Mucosa of gallbladder (tissue), 1 donor: ENCODE measurements around the gene CYBB. TPM values are rescaled to one million over a fixed set of nuclear protein-coding genes. Genes with fewer than 3 reads are reported as not detected.
"Not testable (repeated sequence)": the region's sequence is repeated elsewhere in the genome, so short reads cannot be mapped to it uniquely, and the experiment has no call there.

ENCODE experiments used
- DNase-seq: peaks from one replicate; pipeline ENCODE4 v3.0.0-alpha.2; 2020; ENCODE audit warnings: low spot score
- total RNA-seq: library from RNA; stranded (reverse); gene quantifications from one replicate; pipeline ENCODE4 v1.2.1, GENCODE V29; 2021
- donor health status: DM: no; HTN: no; CAD: no.

CYBB gene
- 41.8 TPM for total RNA-seq

DNA sequence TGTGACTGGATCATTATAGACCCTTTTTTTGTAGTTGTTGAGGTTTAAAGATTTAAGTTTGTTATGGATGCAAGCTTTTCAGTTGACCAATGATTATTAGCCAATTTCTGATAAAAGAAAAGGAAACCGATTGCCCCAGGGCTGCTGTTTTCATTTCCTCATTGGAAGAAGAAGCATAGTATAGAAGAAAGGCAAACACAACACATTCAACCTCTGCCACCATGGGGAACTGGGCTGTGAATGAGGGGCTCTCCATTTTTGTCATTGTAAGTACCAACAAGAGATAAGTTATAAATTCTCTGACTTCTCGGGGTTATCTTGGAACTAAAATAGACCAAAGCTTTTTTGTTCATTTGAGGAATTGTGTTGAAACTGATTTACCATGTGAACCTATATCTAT is at the start of gene CYBB:
Gene CYBB, plus strand, starts transcription at position 203 of the 400 bp plus-strand sequence. Its CDS starts 19 bp downstream, at position 222.
- DNase-seq, result no peak

DNA sequence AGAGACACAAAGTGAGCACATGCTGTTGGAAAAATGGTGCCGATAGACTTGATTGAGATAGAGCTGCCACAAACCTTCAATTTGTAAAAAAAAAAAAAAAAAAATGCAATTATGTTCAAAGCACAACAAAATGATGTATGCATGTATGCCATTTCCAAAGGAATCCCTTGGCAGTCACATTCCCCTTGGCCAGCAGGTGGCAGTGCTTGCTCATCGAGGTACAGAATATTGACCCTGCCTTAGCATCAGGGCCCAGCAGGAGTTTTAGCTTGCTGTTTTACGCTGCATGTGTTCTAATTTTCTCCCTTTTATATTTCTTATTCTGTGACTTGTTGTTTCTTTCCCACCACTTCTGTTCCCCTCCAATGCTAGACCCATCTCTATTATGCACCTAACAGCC is 34.5 kb upstream of the CYBB start:
- peak; percentile 81 for DNase-seq

DNA sequence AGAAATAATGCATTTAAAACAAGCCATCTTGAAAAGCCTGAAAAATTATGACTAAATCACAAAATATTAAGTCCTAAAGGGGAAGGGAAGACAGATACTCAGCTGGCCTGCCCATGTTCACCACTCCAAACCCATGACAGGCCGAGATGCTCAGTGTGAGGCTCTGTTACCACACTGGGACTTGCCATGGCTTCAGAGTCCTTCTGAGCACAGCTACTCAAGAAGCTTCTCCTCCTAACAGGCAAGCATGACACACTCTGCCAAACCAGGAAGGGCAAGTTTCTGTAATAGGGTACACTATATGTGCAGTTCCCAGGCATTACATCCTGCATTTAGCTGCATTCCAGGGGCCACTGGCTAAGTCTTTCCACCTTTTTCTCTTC is 34.0 kb upstream of the CYBB start:
- no peak for DNase-seq

DNA sequence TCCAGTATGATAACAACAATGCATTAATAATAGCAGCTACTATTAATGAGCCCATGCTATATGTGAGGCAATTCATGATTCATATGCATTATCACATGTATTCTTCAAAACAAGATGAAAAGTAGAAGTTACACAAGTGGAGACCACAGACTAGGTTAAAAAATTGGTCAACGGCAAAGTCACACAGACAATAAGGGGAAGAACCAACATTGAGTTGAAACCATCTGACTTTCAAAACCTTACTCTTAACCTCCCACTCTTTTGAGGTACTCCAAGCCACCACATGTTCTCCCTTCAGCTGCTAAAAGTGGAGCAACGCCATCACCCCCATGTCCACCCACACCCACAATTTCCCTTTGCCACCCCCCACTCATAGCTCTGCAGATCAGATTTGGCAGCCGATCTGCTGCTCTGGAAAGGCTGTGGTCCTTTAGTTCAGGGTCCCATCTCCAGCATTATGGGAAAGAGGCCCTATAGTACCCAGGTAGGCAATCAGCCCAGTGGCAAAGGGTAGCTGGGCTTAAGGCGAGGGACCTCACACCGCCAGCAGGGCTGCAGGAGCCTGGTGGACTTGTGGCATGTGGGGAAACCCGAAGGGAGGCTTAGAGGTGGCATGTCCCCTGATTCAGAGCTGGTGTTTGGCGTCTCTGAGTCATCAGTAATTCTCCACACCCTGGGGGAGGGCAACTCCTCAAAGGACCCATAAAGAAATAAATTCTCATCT is 33.5 kb upstream of the CYBB start:
- DNase-seq, result no peak

DNA sequence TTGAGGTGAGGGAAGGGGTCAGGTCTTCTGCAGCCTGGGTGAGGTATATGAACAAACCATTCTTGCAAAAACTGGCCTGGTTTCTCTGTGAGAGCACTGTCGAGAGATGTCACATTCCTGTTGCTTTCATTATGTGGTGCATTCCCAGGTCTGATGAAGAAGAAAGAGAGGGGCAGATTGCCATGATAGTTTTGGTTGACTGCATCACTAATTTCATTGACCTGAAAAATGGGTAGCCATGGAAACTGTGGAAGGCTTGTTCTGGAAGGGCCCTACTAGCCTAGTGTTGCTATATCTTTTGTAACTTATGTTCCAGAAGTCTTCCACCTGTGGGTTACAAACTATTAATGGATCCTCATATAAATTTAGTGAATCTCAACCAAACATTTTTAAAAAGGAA is 32.9 kb upstream of the CYBB start:
- DNase-seq, result no peak

DNA sequence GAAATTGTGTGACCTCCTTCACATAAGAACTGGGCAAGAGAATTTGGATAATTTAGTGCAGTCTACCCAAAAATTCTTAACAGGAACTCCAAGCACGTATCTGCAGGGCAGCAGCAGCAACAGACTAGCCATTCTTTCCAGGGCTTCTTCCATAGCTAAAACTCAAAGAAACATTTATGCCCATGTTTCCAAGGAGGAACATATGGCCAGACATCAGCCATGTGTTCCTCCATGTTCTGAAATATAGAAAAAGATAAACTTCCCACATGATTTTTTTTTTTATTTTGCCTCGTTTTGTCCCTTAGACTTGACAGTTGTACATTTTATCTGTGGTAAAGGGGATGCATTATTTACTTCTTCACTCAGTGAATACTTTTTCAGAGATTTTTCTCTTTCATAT is 27.6 kb upstream of the CYBB start:
- DNase-seq, result no peak

DNA sequence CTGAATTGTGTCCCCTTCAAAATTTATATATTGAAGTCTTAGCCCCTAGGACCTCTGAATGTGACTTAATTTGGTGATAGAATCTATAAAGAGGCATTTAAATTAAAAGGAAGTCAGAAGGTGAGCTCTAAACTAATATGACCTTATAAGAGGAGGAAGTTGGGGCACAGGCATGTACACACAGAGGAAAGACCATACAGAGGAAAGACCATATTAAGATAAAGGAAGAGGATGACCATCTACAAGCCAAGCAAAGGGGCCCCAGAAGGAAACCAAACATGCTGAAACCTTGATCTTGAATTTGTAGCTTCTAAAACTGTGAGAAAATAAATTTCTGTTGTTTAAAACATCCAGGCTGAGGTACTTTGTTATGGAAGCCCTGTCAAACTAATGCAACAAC is 26.9 kb upstream of the CYBB start:
- DNase-seq, result no peak

DNA sequence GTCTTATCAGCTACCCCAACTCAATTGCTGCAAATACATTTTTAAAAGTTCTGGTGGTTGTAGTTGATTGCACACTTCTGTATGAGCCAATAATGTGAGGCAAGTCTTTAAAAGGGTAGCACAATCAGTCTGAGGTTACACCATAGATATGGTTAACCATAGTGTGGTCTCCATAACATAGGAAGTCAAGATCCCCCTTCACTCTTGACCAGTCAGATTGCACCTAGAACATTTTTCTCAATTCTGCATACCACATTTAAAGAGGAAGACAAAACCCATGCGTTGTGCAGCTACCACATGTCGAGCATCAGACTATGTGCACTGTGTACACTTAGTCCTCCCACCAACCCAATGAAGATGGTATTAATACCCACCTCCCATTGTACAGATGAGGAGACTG is 26.5 kb upstream of the CYBB start:
- no peak for DNase-seq

DNA sequence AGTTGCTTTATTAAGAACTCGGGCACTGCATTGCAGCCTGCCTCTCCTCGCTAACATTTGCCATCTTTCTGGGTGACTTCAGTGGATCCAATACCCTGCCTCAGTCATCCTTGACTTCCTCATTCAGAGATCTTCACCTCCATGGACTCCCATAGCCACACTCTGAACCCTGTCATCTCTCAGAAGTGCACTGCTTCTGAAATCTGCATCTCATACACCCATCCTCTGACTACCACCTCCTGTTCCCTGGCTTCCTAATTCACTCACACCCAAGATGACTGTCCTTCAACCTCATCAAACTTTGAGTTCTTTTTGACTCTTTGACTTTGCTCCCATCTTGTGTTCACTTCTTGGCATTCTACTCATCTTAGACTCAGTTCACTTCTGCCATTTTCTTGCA is 25.3 kb upstream of the CYBB start:
- no peak for DNase-seq

DNA sequence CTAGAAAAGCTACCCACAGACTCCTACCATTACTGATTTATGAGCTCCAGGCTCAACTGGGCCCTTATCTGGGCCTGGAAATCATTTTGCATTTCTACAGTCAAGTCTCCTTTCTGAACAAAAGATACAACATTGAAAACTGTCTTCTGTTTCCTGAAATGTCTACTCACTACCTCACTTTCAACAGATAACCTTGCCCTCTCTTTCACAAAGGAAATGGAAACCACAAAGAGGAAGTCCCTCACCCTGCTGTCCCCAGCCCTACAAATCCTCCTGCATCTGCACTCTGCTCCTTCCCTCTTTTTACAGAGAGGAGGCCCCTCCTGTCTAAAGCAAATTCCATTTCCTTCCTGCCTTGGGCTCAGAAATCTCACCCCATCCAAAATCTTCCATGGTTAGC is 24.8 kb upstream of the CYBB start:
- no peak for DNase-seq

DNA sequence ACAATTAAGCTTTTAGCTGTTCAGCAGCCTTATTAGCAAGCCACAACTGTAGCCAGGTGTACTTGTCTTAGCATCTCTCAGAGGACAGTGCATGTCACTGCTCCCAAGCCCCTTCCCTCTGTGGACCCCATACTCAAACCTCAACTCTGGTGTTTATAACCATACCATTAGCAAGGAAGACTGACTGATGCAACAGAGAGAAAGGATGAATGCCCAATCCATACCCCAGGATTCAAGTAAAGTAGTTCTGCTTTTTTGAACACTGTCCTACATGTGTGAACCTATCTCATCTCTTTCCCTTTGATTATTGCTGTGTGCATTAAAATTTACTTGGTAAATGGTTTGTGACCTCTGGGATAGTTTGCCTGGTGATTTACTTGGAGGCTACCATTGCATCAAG is 22.8 kb upstream of the CYBB start:
- no peak for DNase-seq

DNA sequence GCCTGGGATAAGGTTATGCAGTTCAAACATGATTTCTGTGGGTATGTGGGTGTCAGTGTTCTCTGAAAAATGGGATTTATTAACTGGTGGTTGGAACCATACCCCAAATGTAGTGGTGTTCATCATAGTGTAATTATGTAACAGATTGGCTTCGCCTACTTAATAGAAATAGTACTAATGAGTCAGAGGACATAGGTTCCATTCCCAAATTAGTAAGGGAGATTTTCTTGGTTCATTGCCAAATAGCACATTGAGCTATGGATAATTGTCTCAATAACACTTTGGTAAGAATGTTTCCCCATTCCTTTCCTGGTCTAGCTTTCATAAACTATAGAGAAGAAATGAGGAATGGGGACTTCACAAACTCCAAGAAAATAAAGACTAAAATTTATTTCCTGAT is 20.5 kb upstream of the CYBB start:
- DNase-seq, result no peak

DNA sequence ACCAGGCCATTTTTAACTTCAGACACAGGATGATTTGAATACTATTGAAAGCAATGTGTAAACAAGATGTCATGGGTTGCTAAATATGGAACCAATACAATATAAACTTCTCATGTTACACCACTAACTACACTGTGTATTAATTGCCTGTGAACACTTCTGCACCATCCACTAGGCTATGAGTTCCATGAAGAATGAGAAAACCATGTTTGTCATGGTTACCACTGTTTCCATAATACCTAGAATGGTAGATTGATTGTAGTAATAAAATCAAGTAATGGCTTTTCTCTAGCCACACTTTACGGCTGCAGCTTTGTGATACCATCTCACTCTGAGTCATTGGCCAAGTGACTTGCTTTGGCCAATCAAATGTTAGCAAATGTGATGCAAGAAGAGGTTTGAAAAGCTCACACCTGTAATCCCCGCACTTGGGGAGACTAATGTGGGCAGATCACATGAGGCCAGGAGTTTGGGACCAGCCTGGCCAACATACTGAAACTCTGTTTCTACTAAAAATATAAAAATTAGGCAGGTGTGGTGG is 19.9 kb upstream of the CYBB start:
- no peak for DNase-seq

DNA sequence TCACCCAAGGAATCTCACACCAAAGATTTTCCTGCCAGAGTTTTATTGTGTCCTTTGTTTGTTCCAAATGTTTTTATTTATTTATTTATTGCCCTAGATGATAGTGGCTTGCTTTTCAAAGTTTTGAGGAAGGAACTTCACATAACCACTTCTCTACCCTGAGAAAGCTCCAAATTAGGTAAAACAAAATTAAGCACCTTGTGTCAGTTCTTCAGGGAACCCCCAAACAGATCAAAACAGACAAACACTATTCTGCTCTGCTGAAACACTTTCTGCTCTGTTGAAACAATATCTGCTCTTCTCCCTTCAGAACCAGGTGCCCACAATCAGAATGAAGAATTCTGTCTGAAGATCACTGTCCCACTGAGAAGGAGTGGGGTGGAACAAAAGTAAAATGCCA is 16.5 kb upstream of the CYBB start:
- no peak for DNase-seq

DNA sequence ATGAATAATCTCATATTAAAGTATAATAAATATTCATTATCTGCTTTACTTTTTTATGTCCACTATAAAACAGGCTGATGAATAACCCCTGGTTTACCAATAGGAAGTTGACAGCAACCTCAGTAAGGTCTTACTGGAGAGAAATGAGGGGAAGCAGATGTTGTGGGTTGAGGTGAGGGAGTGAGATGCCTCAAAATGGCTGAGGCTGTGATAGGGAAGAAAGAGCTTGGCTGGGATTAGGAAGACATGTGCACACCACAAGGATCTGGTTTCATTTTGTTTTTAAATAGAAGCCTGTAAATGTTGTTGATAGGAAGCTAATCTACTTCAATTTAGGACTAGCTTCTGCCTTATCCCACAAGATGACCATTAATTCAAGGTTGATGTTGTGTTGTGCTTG is 14.4 kb upstream of the CYBB start:
- DNase-seq, result no peak

DNA sequence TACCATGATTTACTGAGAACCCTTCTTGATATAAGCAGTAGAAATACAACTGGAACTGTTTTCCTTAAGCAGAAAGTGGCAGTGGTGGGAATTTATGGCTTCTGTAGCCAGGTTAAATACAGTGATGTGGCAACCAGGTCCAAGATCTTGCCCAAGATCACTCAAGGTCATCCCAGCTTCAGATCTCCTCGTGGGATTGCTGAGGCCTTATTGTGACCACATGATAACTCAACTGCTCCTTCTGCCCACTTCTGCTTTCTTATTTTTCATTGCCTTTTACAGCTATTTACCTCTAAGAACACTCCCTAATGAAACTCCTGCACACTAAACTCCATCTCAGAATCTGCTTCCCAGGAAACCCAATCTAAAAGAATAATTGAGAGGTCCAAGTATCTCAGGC is 12.4 kb upstream of the CYBB start:
- no peak for DNase-seq

DNA sequence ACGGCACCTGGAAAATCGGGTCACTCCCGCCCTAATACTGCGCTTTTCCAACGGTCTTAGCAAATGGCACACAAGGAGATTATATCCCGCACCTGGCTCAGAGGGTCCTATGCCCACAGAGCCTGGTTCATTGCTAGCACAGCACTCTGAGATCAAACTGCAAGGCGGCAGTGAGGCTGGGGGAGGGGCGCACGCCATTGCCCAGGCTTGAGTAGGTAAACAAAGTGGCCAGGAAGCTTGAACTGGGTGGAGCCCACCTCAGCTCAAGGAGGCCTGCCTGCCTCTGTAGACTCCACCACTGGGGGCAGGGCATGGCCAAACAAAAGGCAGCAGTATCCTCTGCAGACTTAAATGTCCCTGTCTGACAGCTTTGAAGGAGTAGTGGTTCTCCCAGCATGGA is 11.0 kb upstream of the CYBB start:
- DNase-seq, result not testable (repeated sequence)

DNA sequence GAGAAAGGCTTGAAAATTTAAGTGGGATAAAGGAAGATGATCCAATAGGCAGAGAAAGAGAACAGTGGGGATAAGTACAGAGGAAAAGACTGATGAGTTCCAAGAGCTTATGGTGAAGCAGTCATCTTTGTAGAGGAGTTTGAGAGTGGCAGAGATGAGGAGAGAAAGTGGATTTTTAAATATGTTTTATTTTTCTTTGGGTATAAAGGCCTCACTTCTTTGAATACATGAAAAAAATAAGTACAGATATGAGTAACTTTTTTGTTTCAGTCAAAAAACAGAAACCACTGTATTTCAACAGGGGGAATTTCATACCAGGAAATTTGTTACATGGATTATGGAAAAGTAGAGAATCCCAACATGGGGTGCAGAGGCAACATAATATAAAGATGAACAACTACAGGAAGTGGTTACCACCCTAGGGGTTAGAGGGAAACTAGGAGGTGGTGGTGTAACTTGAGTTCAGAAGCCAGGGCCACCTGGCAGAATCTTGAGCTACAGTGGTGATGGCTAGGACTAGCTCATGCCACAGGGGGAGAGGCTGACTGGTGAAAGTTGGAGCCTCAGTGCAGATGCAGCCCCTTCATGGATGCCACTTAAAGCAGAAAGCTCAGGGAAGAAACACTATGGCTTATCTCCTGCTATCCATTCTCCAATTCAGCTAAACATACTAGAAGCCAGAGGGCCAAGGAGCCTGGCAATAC is 3.4 kb upstream of the CYBB start:
- no peak for DNase-seq

DNA sequence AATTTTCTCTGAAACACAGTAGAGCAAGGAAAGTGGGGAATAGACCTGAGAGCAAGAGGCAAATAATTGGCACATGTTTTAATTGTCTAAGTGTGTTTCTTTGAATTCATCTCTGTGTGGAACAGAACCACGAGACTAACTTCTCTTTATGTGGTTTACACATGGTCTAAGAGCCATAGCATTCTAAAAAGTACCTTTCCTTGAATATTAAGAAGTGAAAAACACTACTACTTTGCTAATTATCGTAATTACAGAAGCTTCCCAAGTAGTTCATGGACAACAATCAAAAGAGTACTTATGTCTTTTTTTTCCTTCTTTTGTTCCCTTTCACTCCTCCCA is 2.9 kb upstream of the CYBB start:
- DNase-seq, result no peak

DNA sequence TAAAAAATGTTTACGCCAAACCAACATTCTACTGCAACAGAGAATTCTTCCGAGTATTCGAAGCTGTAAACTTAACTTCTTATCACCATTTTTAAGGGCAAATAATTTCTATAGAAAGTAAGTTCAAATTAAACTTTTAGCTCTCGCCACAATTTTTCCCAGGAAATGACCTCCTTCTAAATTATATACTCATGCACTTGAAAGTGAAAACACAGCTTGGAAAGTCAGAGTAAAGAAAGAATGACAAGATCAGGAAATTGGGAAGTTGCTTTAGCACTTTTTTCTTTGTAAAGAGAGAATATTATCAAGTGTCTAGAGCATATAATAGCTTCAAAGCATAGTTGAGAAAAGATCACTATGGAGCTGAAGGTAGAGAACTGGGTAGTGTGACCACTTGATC is 1.2 kb downstream of the CYBB start:
- no peak for DNase-seq

DNA sequence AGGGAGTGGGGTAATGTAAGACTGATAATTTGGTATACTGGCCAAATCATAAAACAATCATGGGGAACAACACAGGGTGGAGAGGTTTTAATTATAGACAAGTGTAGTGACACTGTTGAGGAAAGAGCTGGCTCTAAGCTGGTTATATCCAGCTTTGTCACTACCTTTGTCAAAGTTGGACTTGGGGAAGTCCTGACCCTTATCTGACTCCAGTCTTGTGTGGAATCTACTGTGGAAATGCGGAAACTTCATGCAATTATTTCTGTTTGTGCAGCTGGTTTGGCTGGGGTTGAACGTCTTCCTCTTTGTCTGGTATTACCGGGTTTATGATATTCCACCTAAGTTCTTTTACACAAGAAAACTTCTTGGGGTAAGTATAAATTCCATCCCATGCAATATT is 2.0 kb downstream of the CYBB start:
- DNase-seq, result no peak

DNA sequence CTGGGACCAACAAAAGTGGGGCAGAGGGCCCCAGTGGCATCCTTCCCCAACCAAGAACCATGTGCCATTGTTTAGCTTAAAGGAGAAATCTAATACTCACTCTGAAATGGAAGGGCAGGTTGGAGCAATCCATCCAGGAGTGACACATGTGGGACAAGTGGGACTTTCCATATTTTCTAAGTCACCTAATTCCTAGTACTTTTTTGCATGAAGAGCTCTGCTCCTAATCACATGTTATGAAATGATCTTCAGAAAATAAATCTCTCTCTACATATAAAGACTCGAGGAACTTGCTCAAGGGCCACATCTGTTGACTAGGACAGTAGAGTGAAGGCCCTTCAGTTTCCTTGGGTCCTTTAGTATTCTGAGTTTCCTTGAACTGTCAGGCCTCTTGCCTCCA is 2.5 kb downstream of the CYBB start:
- DNase-seq, result no peak

DNA sequence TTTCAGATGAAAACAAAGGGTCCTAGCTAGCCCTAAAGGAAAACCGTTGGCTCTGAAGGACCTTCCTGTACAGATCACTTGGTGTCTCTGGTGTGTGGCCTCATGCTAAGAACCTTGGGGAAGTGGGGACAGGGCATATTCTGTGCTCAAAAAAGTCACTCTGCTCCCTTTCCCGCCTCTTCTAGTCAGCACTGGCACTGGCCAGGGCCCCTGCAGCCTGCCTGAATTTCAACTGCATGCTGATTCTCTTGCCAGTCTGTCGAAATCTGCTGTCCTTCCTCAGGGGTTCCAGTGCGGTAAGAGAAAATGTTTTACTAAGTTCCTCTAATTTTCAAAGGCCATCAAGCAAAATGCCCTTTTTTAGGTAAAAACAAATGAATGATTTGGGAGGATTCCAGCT is 3.4 kb downstream of the CYBB start:
- DNase-seq, result no peak

DNA sequence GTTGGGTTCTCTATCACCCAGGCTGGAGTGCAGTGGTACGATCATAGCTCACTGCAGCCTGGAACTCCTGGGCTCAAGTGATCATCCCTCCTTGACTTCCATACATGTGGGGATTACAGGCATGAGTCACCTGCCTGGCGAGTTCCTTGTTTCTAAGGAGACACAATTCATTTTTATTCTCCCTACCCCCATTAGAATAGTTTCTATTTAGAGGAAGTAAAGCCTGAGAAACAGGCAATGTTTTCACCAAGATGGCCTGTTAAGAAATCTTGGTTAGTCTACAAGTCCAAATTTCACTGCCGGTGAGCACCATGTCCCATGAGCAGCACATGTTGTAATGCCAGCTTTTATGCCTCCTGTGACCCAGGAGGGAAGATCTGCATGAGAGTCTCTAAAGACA is 5.7 kb downstream of the CYBB start:
- DNase-seq, result no peak
